HCT116 (cell line): ENCODE results near the gene CATSPERE.

Experiments used
- EZH2 ChIP-seq: fragments of 200-600 bp; sonication (generic); IDR thresholded peaks from 2 replicates; pipeline ENCODE4 v1.6.1; 2017; ENCODE audit warnings: antibody characterized with exemption, mixed run types
- POLR2A ChIP-seq: IDR thresholded peaks from 2 replicates; pipeline ENCODE4 v1.7.0; 2011; ENCODE audit warnings: borderline replicate concordance; ENCODE audit not compliant: insufficient read depth, insufficient read length; ENCODE audit errors: extremely low read depth
- SRF ChIP-seq: IDR thresholded peaks from 2 replicates; pipeline ENCODE4 v1.6.1; 2012; ENCODE audit warnings: low read depth
- TF ChIP-seq, protein P1 (sequence below), 3 experiments: fragments of 200-600 bp in 1 of 3; sonication (generic) in 1 of 3; IDR thresholded peaks in 2 of 3; conservative IDR thresholded peaks in 1 of 3; 2 replicates each; pipeline ENCODE4 v1.5.1; 2012 to 2017; ENCODE audit warnings: low read depth in 2 of 3, low read length in 2 of 3, antibody characterized with exemption in 1 of 3, borderline replicate concordance in 1 of 3, control low read depth in 1 of 3, mild to moderate bottlenecking in 1 of 3, mixed read lengths in 1 of 3, mixed run types in 1 of 3, moderate library complexity in 1 of 3; ENCODE audit not compliant: insufficient read depth in 1 of 3
- TF ChIP-seq, protein P2 (sequence below): IDR thresholded peaks from 2 replicates; pipeline ENCODE4 v1.6.1; 2012
- TF ChIP-seq, protein P3 (sequence below): IDR thresholded peaks from 2 replicates; pipeline ENCODE4 v1.6.1; 2012

DNA sequence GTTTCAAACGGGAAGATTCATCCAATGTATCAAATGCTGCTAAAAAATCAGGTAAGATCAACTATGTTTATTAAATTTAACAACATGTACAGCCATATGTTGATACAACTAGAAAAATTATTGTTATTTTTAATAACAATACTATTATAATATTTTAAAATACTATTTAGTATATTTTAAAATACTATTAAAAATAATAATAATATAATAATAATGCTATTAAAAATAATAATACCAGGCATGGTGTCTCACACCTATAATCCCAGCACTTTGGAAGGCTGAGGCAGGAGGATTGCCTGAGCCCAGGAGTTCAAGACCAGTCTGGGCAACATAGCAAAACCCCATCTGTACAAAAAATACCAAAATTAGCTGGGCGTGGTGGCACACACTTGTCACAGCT is 54.6 kb downstream of the CATSPERE start:
- TF ChIP-seq, protein P1, sequence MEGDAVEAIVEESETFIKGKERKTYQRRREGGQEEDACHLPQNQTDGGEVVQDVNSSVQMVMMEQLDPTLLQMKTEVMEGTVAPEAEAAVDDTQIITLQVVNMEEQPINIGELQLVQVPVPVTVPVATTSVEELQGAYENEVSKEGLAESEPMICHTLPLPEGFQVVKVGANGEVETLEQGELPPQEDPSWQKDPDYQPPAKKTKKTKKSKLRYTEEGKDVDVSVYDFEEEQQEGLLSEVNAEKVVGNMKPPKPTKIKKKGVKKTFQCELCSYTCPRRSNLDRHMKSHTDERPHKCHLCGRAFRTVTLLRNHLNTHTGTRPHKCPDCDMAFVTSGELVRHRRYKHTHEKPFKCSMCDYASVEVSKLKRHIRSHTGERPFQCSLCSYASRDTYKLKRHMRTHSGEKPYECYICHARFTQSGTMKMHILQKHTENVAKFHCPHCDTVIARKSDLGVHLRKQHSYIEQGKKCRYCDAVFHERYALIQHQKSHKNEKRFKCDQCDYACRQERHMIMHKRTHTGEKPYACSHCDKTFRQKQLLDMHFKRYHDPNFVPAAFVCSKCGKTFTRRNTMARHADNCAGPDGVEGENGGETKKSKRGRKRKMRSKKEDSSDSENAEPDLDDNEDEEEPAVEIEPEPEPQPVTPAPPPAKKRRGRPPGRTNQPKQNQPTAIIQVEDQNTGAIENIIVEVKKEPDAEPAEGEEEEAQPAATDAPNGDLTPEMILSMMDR (IDR thresholded peaks at IDR 0.05 in 2 of 3, conservative IDR thresholded peaks at IDR 0.05 in 1 of 3; ENCODE audit: borderline replicate concordance in 1 of 3, insufficient read depth in 1 of 3, low read depth in 2 of 3, low read length in 2 of 3): no peak
- TF ChIP-seq POLR2A: no peak
- TF ChIP-seq, protein P2, sequence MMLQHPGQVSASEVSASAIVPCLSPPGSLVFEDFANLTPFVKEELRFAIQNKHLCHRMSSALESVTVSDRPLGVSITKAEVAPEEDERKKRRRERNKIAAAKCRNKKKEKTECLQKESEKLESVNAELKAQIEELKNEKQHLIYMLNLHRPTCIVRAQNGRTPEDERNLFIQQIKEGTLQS: no peak
- TF ChIP-seq EZH2: no peak
- TF ChIP-seq, protein P3, sequence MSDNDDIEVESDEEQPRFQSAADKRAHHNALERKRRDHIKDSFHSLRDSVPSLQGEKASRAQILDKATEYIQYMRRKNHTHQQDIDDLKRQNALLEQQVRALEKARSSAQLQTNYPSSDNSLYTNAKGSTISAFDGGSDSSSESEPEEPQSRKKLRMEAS: no peak
- TF ChIP-seq SRF: no peak
